ENCODE data around the gene UCHL1. TPM values are rescaled to one million over a fixed set of nuclear protein-coding genes. Genes with fewer than 3 reads are reported as not detected.

Gene UCHL1
- total and polyA plus RNA-seq, 2 of the 13 experiments (the other 11 are each of a cell fraction or from before 2014, with no cell fraction given) = not detected

DNA sequence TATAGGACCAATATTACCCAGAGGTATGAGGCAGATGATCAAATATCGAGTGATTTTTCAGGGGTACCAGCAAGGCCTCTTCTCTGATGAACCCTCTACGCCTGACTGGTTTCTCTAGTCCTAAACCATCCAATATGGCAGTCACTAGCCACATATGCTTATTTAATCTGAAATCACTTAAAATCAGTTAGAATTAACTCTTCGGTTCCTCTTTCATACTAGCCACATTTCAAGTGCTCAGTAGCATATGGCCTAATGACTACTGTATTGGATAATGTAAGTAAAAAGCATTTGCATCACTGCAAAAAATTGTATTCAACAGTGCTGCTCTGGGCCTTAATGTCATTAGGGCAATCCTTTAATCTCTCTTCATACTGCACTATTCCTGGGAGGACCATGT, 38.0 kb upstream of the UCHL1 start:
- H2AFZ ChIP-seq (ENCODE audit: low read length) = no peak overlapping the region
- in situ Hi-C loops (cut with HindIII; ENCODE audit: extremely low pct_ligation_motif_present, low pct_unique_long_range_greater_than_20kb) (loop anchor here (5.0 to 10.0 kb wide), 3 partner anchors 94 to 296 kb away; no protein-coding TSS in a partner anchor), intact Hi-C loops (cut with micrococcal nuclease; ENCODE audit: unreplicated experiment) (no loop called here)
- H3K4me3 ChIP-seq (replicated peaks in 1 of 3; ENCODE audit: insufficient read depth in 1 of 3, low read depth in 2 of 3, low read length in 3 of 3) = no peak overlapping the region
- 64% methylated on average over 3 of the region's 3 CpGs for WGBS (ENCODE audit: low lambda C conversion rate)
- peaks cover 0 to 16% of the 10 kb centered on the region in 2 experiments; a peak in 3 of 5 replicates for H3K27me3 ChIP-seq (ENCODE audit: control insufficient read depth in 1 of 2, insufficient read depth in 2 of 2, low read length in 2 of 2)
- peaks cover 18% of the 10 kb centered on the region for H3K4me1 ChIP-seq (ENCODE audit: insufficient read depth, low read length)
- H3K9me3 ChIP-seq (ENCODE audit: low read length) = no peaks in the 10 kb centered on the region
- peaks cover under 1% of the 10 kb centered on the region for H3K79me2 ChIP-seq (ENCODE audit: insufficient read depth, low read length)
- no peak overlapping the region for H3K9ac ChIP-seq (ENCODE audit: insufficient read depth, low read depth, low read length)
- no peak for DNase-seq (ENCODE audit: low spot score)
- H3K27ac ChIP-seq (ENCODE audit: extremely low read length, insufficient read depth, low read length) = no peak overlapping the region
- no TSS peak for BruUV-seq (replicated peaks)
- no peak for FAIRE-seq
- no peaks in the 10 kb centered on the region for H4K20me1 ChIP-seq (ENCODE audit: insufficient read depth, low read length)
- TF ChIP-seq SP1 (IDR thresholded peaks at IDR 0.05) = no peak
- TF ChIP-seq SP1 (CRISPR knock-in tag; IDR thresholded peaks at IDR 0.05) = no peak
- no peak for TF ChIP-seq EED (CRISPR knock-in tag; IDR thresholded peaks at IDR 0.05)
- TF ChIP-seq ADNP (CRISPR knock-in tag; IDR thresholded peaks at IDR 0.05) = no peak
- TF ChIP-seq LCORL (IDR thresholded peaks at IDR 0.05) = no peak
- no peak for TF ChIP-seq LCORL (CRISPR knock-in tag; IDR thresholded peaks at IDR 0.05)
- TF ChIP-seq ZNF790 (CRISPR knock-in tag; IDR thresholded peaks at IDR 0.05; ENCODE audit: borderline replicate concordance) = no peak
- TF ChIP-seq ZNF101 (CRISPR knock-in tag; IDR thresholded peaks at IDR 0.05; ENCODE audit: borderline replicate concordance, low read depth) = no peak
- TF ChIP-seq NFE2L2 (IDR thresholded peaks at IDR 0.05; ENCODE audit: low read length) = no peak
- no peaks in the 10 kb centered on the region for H3K36me3 ChIP-seq (replicated peaks in 1 of 2; ENCODE audit: control insufficient read depth in 1 of 2, insufficient read depth in 2 of 2, low read length in 2 of 2)
- no peak for ATAC-seq
- ChIA-PET POLR2A (no interaction called here), CTCF (ENCODE audit: low intra/inter-chr PET ratio, low total read pairs) (no interaction called here)
- H3K4me2 ChIP-seq (ENCODE audit: low read depth, low read length) = no peak overlapping the region

DNA sequence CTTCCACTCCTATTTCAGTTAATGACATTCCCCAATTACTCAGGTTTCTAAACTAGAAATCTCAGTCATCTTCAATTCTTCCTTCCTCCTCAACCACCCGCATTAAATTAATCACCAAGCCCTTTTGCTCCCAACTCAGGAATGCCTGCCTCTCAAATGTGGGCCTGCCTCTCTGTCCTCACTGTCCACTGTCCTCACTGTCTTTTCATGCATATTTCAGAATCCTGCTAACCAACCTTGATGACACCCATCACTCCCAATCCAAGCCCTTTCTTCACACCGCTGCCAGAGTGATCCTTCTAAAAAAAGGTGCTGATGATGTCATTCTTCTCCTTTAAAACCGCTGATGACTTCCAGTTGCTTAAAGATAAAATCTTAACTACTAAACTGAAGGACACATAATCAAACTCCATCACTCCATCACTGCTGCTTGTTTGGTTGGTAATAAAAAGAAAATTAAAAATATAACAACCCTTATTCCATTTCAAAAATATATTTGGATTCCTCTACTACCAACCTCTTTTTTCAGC, 37.2 kb upstream of the UCHL1 start:
- ChIA-PET POLR2A (no interaction called here), CTCF (ENCODE audit: low intra/inter-chr PET ratio, low total read pairs) (no interaction called here)
- Histone ChIP-seq H4K20me1 (ENCODE audit: insufficient read depth, low read length) (no peaks in the 10 kb centered on the region), H3K27ac (ENCODE audit: extremely low read length, insufficient read depth, low read length) (no peak overlapping the region), H3K4me2 (ENCODE audit: low read depth, low read length) (no peak overlapping the region), H3K4me1 (ENCODE audit: insufficient read depth, low read length) (peaks cover 18% of the 10 kb centered on the region), H2AFZ (ENCODE audit: low read length) (no peak overlapping the region), H3K27me3 (ENCODE audit: control insufficient read depth in 1 of 2, insufficient read depth in 2 of 2, low read length in 2 of 2) (peaks cover 0 to 16% of the 10 kb centered on the region in 2 experiments; a peak in 3 of 5 replicates), H3K9ac (ENCODE audit: insufficient read depth, low read depth, low read length) (no peak overlapping the region), H3K4me3 (replicated peaks in 1 of 3; ENCODE audit: insufficient read depth in 1 of 3, low read depth in 2 of 3, low read length in 3 of 3) (no peak overlapping the region), H3K36me3 (replicated peaks in 1 of 2; ENCODE audit: control insufficient read depth in 1 of 2, insufficient read depth in 2 of 2, low read length in 2 of 2) (no peaks in the 10 kb centered on the region), H3K79me2 (ENCODE audit: insufficient read depth, low read length) (no peaks in the 10 kb centered on the region), H3K9me3 (ENCODE audit: low read length) (no peaks in the 10 kb centered on the region)
- WGBS (ENCODE audit: low lambda C conversion rate) = 76% methylated on average over 3 of the region's 3 CpGs
- BruUV-seq (replicated peaks) = no TSS peak
- TF ChIP-seq CREB1 (IDR thresholded peaks at IDR 0.05) (peak; percentile 71), CREB1 (CRISPR knock-in tag; IDR thresholded peaks at IDR 0.05) (no peak), ATF7 (IDR thresholded peaks at IDR 0.05) (peak; percentile 88), ATF7 (CRISPR knock-in tag; IDR thresholded peaks at IDR 0.05) (no peak), ZNF24 (IDR thresholded peaks at IDR 0.05) (no peak)
- DNase-seq (ENCODE audit: low spot score) (no peak), FAIRE-seq (no peak), ATAC-seq (no peak)
- intact Hi-C loops (cut with micrococcal nuclease; ENCODE audit: unreplicated experiment) (no loop called here), in situ Hi-C loops (cut with HindIII; ENCODE audit: extremely low pct_ligation_motif_present, low pct_unique_long_range_greater_than_20kb) (loop anchor here (5.0 to 10.0 kb wide), 3 partner anchors 95 to 297 kb away; no protein-coding TSS in a partner anchor)
